ENCODE measurements around the gene ZNF584. TPM values are rescaled to one million over a fixed set of nuclear protein-coding genes. Genes with fewer than 3 reads are reported as not detected.
A peak's percentile ranks its signal among the peaks of the same experiment; 100 is the strongest.

Gene ZNF584
- total and polyA plus RNA-seq, 2 donors (not counting 1 experiment from before 2014, with no cell fraction given), result 3.0 to 12.3 TPM

DNA sequence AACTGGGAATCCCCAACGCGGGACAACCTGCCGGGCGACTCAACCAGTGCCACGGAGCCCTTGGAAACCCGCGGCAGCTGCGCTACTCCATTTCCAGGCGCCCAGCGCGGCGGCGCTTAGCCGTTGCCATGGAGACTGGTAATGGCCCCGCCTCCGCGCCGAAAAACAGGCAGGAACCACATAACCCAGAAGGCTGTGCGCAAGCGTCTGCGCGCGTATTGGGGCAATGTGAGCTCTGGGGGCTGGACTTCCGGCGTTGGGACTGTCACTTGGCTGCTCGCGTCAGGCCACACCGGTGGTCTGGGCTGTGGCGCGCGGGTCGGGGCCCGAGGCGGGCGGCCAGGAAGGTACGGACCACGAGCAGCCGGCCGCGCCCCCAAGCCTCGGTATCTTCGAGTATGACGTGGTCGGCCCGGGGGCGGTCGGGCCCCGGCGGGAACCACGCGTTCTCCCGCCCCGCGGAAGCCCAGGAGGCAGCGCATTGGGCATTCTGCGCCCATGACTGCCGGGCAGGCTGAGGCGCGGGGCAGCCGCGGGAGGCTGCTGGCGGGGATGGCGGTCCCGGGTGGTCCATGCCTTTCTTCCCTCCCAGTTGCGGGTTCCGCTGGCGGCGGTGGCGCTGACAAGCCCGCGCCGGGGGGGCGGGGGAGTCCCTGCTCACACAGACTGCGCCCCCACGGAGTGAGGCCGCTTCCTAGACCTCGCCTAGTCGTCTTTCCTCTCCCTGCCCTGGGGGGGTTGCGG is 43.1 kb downstream of the ZNF584 start, which contains the start of gene ZNF324B:
ZNF324B (plus strand) TSS at position 265 of the 744 bp plus-strand sequence. CDS start 2,080 bp downstream, outside the sequence.
- CTCF ChIA-PET, result interaction anchor here (1.2 kb wide), 1 partner anchor 43 kb away, joined by 5 read pairs; the partner anchor contains the start of gene ZNF584
- peaks cover 5% of the 10 kb centered on the region for H3K9me3 Mint-ChIP-seq (ENCODE audit: insufficient read depth)
- peaks cover 0 to 8% of the 10 kb centered on the region in 2 experiments for H3K36me3 ChIP-seq (replicated peaks in 1 of 2; ENCODE audit: control extremely low read depth in 1 of 2, control insufficient read depth in 1 of 2, extremely low read depth in 1 of 2, insufficient read depth in 2 of 2, low read length in 1 of 2)
- H3K9me3 ChIP-seq (ENCODE audit: control extremely low read depth in 1 of 3, control insufficient read depth in 2 of 3, insufficient read depth in 1 of 3, low read length in 2 of 3), result peaks cover 3 to 13% (median 6%) of the 10 kb centered on the region in 3 donors
- DNase-seq (peak; percentile 97), ATAC-seq (ENCODE audit: low read depth) (peak; percentile 97)
- H2AFZ ChIP-seq (ENCODE audit: insufficient read depth, low read depth, low read length, poor library complexity, severe bottlenecking), result peak within 1 kb of the TSS; percentile 92
- POLR2A ChIA-PET, result interaction anchor here (0.5 to 1.9 kb wide), 4 partner anchors 12 to 130 kb away, joined by 3 to 10 read pairs (median 8); partner anchors contain the start of genes ZBTB45 and ZNF132
- TF ChIP-seq, protein P1, sequence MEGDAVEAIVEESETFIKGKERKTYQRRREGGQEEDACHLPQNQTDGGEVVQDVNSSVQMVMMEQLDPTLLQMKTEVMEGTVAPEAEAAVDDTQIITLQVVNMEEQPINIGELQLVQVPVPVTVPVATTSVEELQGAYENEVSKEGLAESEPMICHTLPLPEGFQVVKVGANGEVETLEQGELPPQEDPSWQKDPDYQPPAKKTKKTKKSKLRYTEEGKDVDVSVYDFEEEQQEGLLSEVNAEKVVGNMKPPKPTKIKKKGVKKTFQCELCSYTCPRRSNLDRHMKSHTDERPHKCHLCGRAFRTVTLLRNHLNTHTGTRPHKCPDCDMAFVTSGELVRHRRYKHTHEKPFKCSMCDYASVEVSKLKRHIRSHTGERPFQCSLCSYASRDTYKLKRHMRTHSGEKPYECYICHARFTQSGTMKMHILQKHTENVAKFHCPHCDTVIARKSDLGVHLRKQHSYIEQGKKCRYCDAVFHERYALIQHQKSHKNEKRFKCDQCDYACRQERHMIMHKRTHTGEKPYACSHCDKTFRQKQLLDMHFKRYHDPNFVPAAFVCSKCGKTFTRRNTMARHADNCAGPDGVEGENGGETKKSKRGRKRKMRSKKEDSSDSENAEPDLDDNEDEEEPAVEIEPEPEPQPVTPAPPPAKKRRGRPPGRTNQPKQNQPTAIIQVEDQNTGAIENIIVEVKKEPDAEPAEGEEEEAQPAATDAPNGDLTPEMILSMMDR (IDR thresholded peaks at IDR 0.05), result no peak
- TF ChIP-seq EZH2 (IDR thresholded peaks at IDR 0.05; ENCODE audit: borderline replicate concordance, insufficient read depth, low read depth, low read length, poor library complexity, severe bottlenecking), result no peak
- H3K27ac ChIP-seq (ENCODE audit: low read length in 2 of 2), result peak within 1 kb of the TSS in 1 of 2 donors; percentile 66
- peaks cover 5 to 12% of the 10 kb centered on the region in 2 donors for H3K4me1 ChIP-seq (ENCODE audit: control insufficient read depth in 2 of 2, insufficient read depth in 2 of 2, low read length in 2 of 2)
- H3K4me3 Mint-ChIP-seq, result peak within 1 kb of the TSS; percentile 93
- peaks cover 0 to 24% (median 2%) of the 10 kb centered on the region in 4 experiments for H3K27me3 ChIP-seq (replicated peaks in 1 of 4; ENCODE audit: control extremely low read depth in 1 of 4, control insufficient read depth in 3 of 4, insufficient read depth in 4 of 4, low read length in 3 of 4)
- peak within 1 kb of the TSS; percentile 55 to 81 (median 73) for H3K4me3 ChIP-seq (ENCODE audit: control extremely low read depth in 1 of 5, extremely low read depth in 1 of 5, insufficient read depth in 1 of 5, low read depth in 2 of 5, low read length in 4 of 5)
- H3K4me1 Mint-ChIP-seq, result peaks cover 20% of the 10 kb centered on the region
- intact Hi-C loops (cut with micrococcal nuclease), result loop anchor here (1.0 to 5.0 kb wide), 10 partner anchors 11 to 146 kb away; partner anchors contain the start of genes ERVK3-1, MZF1, RPS5 and ZNF132
- H4K20me1 ChIP-seq (ENCODE audit: control insufficient read depth, insufficient read depth, low read length, poor library complexity, severe bottlenecking), result no peaks in the 10 kb centered on the region
- H3K27ac Mint-ChIP-seq, result peak within 1 kb of the TSS; percentile 85
- peaks cover 13% of the 10 kb centered on the region for H3K27me3 Mint-ChIP-seq
- peak within 1 kb of the TSS; percentile 93 for H3K4me2 ChIP-seq (replicated peaks; ENCODE audit: low read depth, low read length, poor library complexity, severe bottlenecking)
- H3K79me2 ChIP-seq (ENCODE audit: control insufficient read depth, insufficient read depth, low read length), result peaks cover 6% of the 10 kb centered on the region
- under 1% methylated on average over 70 of the region's 79 CpGs for WGBS (ENCODE audit: insufficient coverage)
- peak within 1 kb of the TSS; percentile 82 for H3K9ac ChIP-seq (ENCODE audit: low read length)

All from B cell (primary cell).